Aorta (tissue), 4 donors: ENCODE measurements around the gene ZMYM4. TPM values are rescaled to one million over a fixed set of nuclear protein-coding genes. Genes with fewer than 3 reads are reported as not detected.

ENCODE experiments used
- polyA plus RNA-seq, 2 donors: library from polyadenylated mRNA; stranded (reverse); fragments of 200-250 nt; gene quantifications; one replicate each; pipeline ENCODE4 v1.2.3, GENCODE V29; 2013
- total RNA-seq, 2 donors: library from RNA; stranded (reverse); fragmentation: NEBNext Ultra II Directional; extraction: Animal tissue kit (Norgen Biotek cat#: 25700); gene quantifications; one replicate each; pipeline ENCODE4 v1.2.1, GENCODE V29; 2021
- donor health status: healthy with polysubstance abuse.
- donor health status: Bipolar disorder and iron deficiency.
- donor health status: DM: no; HTN: no; CAD: no.
- donor health status: DM: yes; HTN: yes; CAD: no.

Gene ZMYM4
- total and polyA plus RNA-seq, 4 donors = 6.6 to 57.0 (median 32.9) TPM

Other genes starting within 250 kb of the ZMYM4 start
- gene ZMYM6, start 236.8 kb upstream of the ZMYM4 start, total RNA-seq = 10 to 100 TPM; 24.4 to 24.7 TPM
- gene ZMYM6, start 236.8 kb upstream of the ZMYM4 start, polyA plus RNA-seq = 10 to 100 TPM; 10.5 to 14.9 TPM
- gene ZMYM1, start 189.3 kb upstream of the ZMYM4 start, total RNA-seq = 10 to 100 TPM; 14.9 to 16.4 TPM
- gene ZMYM1, start 189.3 kb upstream of the ZMYM4 start, polyA plus RNA-seq = 1 to 10 TPM; 4.5 to 5.8 TPM
- 100 to 1,000 TPM; 206 to 231 TPM for gene SFPQ, start 75.6 kb upstream of the ZMYM4 start, total RNA-seq
- 100 to 1,000 TPM in 1 of 2 donors, 10 to 100 TPM in 1; 34.7 to 161 TPM for gene SFPQ, start 75.6 kb upstream of the ZMYM4 start, polyA plus RNA-seq